Ovary (tissue), 3 donors: ENCODE data around the gene SMIM10L1.

Experiments
- EP300 ChIP-seq: sonication (generic); formaldehyde crosslinking; IDR thresholded peaks from one replicate; pipeline ENCODE4 v1.6.1; 2017; ENCODE audit warnings: antibody characterized with exemption
- POLR2A ChIP-seq: fragments of 450-650 bp; IDR thresholded peaks from one replicate; pipeline ENCODE4 v1.6.1; 2017; ENCODE audit warnings: antibody characterized with exemption, mild to moderate bottlenecking, moderate library complexity
- TF ChIP-seq, protein P1 (sequence below), 3 donors: fragments of 450-650 bp in 2 of 3; fragments of 200-600 bp in 1 of 3; IDR thresholded peaks; one replicate each; pipeline versions ENCODE4 v1.5.1 to v1.8.0; 2016 to 2022; ENCODE audit warnings: antibody characterized with exemption in 3 of 3, mild to moderate bottlenecking in 1 of 3
- donor health status: DM: no; HTN: no; CAD: no.

DNA sequence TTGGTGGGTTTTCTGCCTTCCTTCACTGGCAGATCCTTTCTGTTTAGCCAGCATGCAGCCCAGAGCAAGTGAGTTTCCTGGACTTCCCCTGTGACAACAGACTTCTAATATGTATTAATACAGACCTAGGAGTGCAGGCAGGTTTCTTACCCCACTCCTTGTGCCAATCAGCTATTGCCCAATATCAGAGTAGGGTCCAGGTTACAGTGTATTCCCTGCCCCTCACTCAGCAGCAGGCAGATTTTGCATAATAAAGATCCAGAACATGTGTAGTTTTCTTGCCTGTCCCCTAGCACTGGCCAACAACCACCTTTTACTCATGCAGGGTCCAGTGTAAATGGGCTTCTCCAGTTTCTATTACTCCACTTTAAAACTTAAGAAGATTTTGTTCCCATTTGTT lies 4.7 kb upstream of the SMIM10L1 start:
- TF ChIP-seq, protein P1, sequence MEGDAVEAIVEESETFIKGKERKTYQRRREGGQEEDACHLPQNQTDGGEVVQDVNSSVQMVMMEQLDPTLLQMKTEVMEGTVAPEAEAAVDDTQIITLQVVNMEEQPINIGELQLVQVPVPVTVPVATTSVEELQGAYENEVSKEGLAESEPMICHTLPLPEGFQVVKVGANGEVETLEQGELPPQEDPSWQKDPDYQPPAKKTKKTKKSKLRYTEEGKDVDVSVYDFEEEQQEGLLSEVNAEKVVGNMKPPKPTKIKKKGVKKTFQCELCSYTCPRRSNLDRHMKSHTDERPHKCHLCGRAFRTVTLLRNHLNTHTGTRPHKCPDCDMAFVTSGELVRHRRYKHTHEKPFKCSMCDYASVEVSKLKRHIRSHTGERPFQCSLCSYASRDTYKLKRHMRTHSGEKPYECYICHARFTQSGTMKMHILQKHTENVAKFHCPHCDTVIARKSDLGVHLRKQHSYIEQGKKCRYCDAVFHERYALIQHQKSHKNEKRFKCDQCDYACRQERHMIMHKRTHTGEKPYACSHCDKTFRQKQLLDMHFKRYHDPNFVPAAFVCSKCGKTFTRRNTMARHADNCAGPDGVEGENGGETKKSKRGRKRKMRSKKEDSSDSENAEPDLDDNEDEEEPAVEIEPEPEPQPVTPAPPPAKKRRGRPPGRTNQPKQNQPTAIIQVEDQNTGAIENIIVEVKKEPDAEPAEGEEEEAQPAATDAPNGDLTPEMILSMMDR (IDR thresholded peaks at IDR 0.05), result no peak
- TF ChIP-seq EP300, result no peak
- TF ChIP-seq POLR2A, result no peak
